ENCODE data around the gene LIPI.
"Not testable (repeated sequence)": the region's sequence is repeated elsewhere in the genome, so short reads cannot be mapped to it uniquely, and the experiment has no call there.

The LIPI gene

DNA sequence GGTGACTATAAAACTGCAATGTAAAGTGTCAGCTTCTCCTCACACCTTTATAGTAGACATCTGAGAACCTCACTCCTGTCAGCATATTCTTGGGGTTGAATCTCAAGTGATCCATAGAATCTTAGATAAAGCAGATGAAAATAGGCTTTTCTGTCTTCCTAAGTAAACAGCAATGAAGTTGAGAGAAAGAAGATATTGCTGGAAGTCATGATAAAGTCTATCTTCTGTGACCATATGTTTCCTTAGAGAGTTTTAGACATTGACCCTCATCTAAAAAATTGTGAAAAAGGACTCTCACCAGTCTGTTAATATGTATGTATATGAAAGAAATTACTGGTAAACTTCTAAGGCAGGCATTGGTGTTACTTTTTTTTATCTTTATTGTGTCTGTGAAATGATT, 66.8 kb downstream of the LIPI start:
- no peak overlapping the region for H3K9ac ChIP-seq (ENCODE audit: insufficient read length)
- no peak overlapping the region for H3K27ac ChIP-seq
- H3K9me3 ChIP-seq (ENCODE audit: low read depth, low read length), result no peaks in the 10 kb centered on the region
- H3K36me3 ChIP-seq (ENCODE audit: insufficient read depth, low read length), result no peaks in the 10 kb centered on the region
- DNase-seq (ENCODE audit: low read depth, low spot score), result no peak
- TF ChIP-seq POLR2AphosphoS5 (IDR thresholded peaks at IDR 0.05; ENCODE audit: borderline replicate concordance, low read depth, low read length), result no peak
- TF ChIP-seq FOXP2 (optimal IDR thresholded peaks at IDR 0.05; ENCODE audit: control extremely low read depth, extremely low read length, insufficient read depth), result no peak
- TF ChIP-seq EZH2 (IDR thresholded peaks at IDR 0.05), result no peak
- H3K4me3 ChIP-seq, result no peak overlapping the region

DNA sequence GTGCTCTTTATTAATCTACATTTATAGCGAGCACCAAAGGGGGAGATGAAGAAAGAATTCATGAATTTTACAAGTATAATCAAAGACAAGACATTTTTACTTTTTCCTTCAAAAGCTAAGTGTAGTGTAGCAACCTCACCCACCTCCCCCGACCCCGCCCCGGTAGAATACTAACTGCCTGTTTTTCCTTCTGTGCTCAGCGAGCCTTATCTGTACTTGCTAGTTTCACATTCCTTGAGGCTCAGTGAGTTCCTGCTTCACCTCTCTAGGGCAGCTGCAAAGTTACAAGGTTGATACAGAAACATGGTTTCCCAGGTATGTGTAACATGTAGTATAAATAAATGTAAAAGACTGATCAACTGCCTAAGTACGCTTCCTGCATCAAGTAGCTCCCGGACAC, 86.5 kb downstream of the LIPI start:
- TF ChIP-seq POLR2AphosphoS5 (IDR thresholded peaks at IDR 0.05; ENCODE audit: borderline replicate concordance, low read depth, low read length) (no peak), EZH2 (IDR thresholded peaks at IDR 0.05) (no peak), FOXP2 (optimal IDR thresholded peaks at IDR 0.05; ENCODE audit: control extremely low read depth, extremely low read length, insufficient read depth) (no peak)

DNA sequence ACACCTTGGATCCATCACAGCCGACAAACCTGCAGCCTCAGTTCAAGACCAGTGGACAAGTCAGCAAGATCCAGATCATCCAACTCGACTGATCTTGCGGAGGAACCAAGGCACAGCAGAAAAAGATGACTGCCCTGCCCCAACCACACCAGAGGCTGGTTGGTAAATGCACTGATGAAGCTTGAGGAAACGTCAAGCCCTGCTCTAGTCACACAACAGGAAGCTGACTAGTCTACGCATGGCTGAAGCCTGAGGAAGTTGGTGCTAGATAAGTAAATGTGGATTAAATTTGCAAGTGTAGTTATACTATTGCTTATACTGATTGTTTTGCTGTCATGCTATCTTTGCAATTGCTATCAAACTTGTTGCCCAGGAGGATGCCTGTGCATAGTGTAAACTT, 89.0 kb downstream of the LIPI start:
- H3K36me3 ChIP-seq (ENCODE audit: insufficient read depth, low read length), result peaks cover 15% of the 10 kb centered on the region
- DNase-seq (ENCODE audit: low read depth, low spot score), result no peak
- TF ChIP-seq FOXP2 (optimal IDR thresholded peaks at IDR 0.05; ENCODE audit: control extremely low read depth, extremely low read length, insufficient read depth), result no peak
- no peak for TF ChIP-seq POLR2AphosphoS5 (IDR thresholded peaks at IDR 0.05; ENCODE audit: borderline replicate concordance, low read depth, low read length)
- no peak overlapping the region for H3K27ac ChIP-seq
- no peak overlapping the region for H3K4me3 ChIP-seq
- no peak overlapping the region for H3K9ac ChIP-seq (ENCODE audit: insufficient read length)
- H3K9me3 ChIP-seq (ENCODE audit: low read depth, low read length), result no peaks in the 10 kb centered on the region

More for the DNA sequence above, 86.5 kb downstream of the LIPI start:
- no peak overlapping the region for H3K4me3 ChIP-seq
- H3K27ac ChIP-seq, result no peak overlapping the region
- DNase-seq (ENCODE audit: low read depth, low spot score), result no peak
- H3K9me3 ChIP-seq (ENCODE audit: low read depth, low read length), result no peaks in the 10 kb centered on the region
- no peak overlapping the region for H3K9ac ChIP-seq (ENCODE audit: insufficient read length)
- peaks cover 15% of the 10 kb centered on the region for H3K36me3 ChIP-seq (ENCODE audit: insufficient read depth, low read length)

DNA sequence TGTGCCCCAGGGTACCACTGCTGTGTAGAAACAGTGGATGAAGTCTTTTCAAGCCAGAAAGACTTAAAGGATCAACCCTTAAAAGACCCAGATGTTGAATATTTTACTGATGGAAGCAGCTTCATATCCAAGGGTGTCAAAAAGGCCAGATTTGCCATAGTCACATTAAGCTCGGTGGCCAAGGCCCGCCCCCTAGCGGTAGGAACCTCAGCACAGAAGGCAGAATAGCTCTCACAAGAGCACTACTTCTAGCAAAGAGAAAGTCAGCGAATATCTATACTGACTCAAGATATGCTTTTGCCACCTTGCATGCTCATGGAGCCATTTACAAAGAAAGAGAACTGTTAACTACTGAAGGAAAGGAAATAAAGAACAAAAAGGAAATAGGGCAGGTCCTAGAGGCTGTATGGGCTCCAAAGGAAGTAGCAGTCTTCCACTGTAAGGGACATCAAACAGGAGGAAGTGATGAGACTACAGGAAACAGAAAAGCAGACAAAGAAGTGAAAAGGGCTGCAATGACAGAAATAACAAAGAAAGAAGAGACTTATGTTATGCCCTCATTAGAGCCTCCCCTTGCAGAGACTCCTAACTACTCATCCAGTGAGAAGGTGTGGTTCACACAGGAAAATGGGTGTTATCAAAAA, 90.5 kb downstream of the LIPI start:
- peak; percentile 6 for DNase-seq (ENCODE audit: low read depth, low spot score)
- TF ChIP-seq FOXP2 (optimal IDR thresholded peaks at IDR 0.05; ENCODE audit: control extremely low read depth, extremely low read length, insufficient read depth), result no peak
- no peak for TF ChIP-seq EZH2 (IDR thresholded peaks at IDR 0.05)
- no peak overlapping the region for H3K27ac ChIP-seq

DNA sequence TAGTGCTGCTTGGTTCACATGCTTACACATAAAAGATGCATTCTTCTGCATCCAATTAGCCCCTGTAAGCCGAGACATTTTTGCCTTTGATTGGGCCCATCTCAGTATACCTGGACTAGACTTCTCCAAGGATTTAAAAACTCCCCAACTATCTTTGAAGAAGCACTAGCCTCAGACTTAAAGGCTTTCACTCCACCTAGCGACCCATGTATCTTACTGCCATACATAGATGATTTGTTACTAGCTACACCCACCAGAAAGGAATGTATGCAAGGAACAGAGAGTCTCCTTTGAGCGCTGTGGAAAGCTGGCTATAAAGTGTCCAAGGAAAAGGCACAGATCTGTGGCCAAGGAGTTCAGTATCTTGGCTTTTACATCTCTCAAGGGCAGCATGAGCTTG, 91.7 kb downstream of the LIPI start:
- DNase-seq (ENCODE audit: low read depth, low spot score), result no peak
- no peaks in the 10 kb centered on the region for H3K9me3 ChIP-seq (ENCODE audit: low read depth, low read length)
- no peak for TF ChIP-seq FOXP2 (optimal IDR thresholded peaks at IDR 0.05; ENCODE audit: control extremely low read depth, extremely low read length, insufficient read depth)
- no peak for TF ChIP-seq EZH2 (IDR thresholded peaks at IDR 0.05)
- no peak for TF ChIP-seq POLR2AphosphoS5 (IDR thresholded peaks at IDR 0.05; ENCODE audit: borderline replicate concordance, low read depth, low read length)
- peaks cover 16% of the 10 kb centered on the region for H3K36me3 ChIP-seq (ENCODE audit: insufficient read depth, low read length)
- H3K4me3 ChIP-seq, result no peak overlapping the region
- no peak overlapping the region for H3K27ac ChIP-seq
- no peak overlapping the region for H3K9ac ChIP-seq (ENCODE audit: insufficient read length)

More for the DNA sequence above, 90.5 kb downstream of the LIPI start:
- Histone ChIP-seq H3K4me3 (no peak overlapping the region), H3K9ac (ENCODE audit: insufficient read length) (no peak overlapping the region), H3K9me3 (ENCODE audit: low read depth, low read length) (no peaks in the 10 kb centered on the region), H3K36me3 (ENCODE audit: insufficient read depth, low read length) (peaks cover 19% of the 10 kb centered on the region)

DNA sequence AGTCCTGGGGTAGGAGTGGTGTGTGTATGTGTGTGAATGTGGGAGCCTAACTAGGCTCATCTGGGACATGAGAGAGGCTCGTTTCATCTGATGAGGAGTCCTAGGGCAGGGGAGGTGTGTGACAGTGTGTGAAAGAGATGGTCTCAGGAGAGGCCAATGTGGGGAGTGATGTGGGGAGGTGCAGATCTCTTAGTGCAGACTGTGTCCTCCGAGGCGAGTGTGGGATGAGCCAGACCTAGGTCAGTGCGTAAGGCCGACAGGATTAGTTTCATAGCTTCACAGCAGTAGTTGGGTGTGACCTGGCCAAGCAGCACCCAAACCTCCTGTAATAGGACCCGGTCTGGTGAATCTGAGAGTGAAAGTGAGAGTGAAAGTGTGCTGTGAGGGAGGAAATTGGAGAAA, 94.7 kb downstream of the LIPI start:
- Histone ChIP-seq H3K27ac (no peak overlapping the region), H3K9me3 (ENCODE audit: low read depth, low read length) (no peaks in the 10 kb centered on the region), H3K9ac (ENCODE audit: insufficient read length) (no peak overlapping the region), H3K4me3 (no peak overlapping the region), H3K36me3 (ENCODE audit: insufficient read depth, low read length) (peaks cover 10% of the 10 kb centered on the region; the same call in 1 of the 2 replicates)
- no peak for DNase-seq (ENCODE audit: low read depth, low spot score)
- TF ChIP-seq FOXP2 (optimal IDR thresholded peaks at IDR 0.05; ENCODE audit: control extremely low read depth, extremely low read length, insufficient read depth), result no peak
- TF ChIP-seq EZH2 (IDR thresholded peaks at IDR 0.05), result no peak
- no peak for TF ChIP-seq POLR2AphosphoS5 (IDR thresholded peaks at IDR 0.05; ENCODE audit: borderline replicate concordance, low read depth, low read length)

DNA sequence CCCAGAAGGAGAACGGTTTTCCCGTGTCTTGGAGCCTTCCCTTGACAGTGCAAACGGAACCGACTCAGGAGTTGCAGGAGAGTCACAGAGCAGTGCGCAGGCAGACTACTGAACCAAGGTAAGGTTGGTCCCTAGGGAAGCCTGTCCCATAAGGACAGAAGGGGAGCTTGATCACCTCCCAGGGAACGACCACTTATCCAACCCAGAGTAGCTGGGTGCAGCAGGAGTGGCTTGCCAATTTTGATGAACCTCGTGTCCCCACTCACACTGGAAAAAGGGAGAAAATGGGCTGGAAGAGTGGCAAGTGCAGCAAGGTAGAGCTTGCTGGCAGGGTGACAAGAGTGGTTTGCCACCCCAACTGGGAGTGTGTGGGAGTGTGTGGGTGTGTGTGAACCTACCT, 95.1 kb downstream of the LIPI start:
- Histone ChIP-seq H3K4me3 (no peak overlapping the region), H3K9ac (ENCODE audit: insufficient read length) (no peak overlapping the region), H3K27ac (no peak overlapping the region), H3K9me3 (ENCODE audit: low read depth, low read length) (no peaks in the 10 kb centered on the region), H3K36me3 (ENCODE audit: insufficient read depth, low read length) (peaks cover 12% of the 10 kb centered on the region; the same call in 1 of the 2 replicates)
- no peak for DNase-seq (ENCODE audit: low read depth, low spot score)
- TF ChIP-seq FOXP2 (optimal IDR thresholded peaks at IDR 0.05; ENCODE audit: control extremely low read depth, extremely low read length, insufficient read depth) (no peak), POLR2AphosphoS5 (IDR thresholded peaks at IDR 0.05; ENCODE audit: borderline replicate concordance, low read depth, low read length) (no peak), EZH2 (IDR thresholded peaks at IDR 0.05) (no peak)

DNA sequence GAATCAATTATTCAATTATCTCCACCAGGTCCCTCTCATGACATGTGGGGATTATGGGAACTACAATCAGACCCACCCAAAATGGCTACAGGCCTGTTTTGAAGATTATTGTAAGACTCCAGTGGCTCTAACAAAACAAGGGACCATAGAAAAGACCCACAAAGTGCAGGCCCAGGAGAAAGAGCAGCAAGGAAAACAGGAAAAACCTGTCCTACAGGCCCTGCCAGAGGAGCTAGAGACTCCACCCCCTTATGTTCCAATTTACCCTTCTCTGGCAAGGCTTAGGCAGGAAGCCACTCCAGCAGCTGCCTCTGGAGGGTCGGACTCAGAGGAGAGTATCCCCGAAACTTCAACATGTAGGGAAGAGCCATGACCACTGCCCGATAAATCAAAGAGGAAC, 96.5 kb downstream of the LIPI start:
- no peak overlapping the region for H3K9ac ChIP-seq (ENCODE audit: insufficient read length)
- H3K27ac ChIP-seq, result no peak overlapping the region
- TF ChIP-seq POLR2AphosphoS5 (IDR thresholded peaks at IDR 0.05; ENCODE audit: borderline replicate concordance, low read depth, low read length) (no peak), FOXP2 (optimal IDR thresholded peaks at IDR 0.05; ENCODE audit: control extremely low read depth, extremely low read length, insufficient read depth) (no peak), EZH2 (IDR thresholded peaks at IDR 0.05) (no peak)
- H3K36me3 ChIP-seq (ENCODE audit: insufficient read depth, low read length), result peaks cover 12% of the 10 kb centered on the region; the same call in 1 of the 2 replicates
- no peak for DNase-seq (ENCODE audit: low read depth, low spot score)
- H3K4me3 ChIP-seq, result no peak overlapping the region
- no peaks in the 10 kb centered on the region for H3K9me3 ChIP-seq (ENCODE audit: low read depth, low read length)

DNA sequence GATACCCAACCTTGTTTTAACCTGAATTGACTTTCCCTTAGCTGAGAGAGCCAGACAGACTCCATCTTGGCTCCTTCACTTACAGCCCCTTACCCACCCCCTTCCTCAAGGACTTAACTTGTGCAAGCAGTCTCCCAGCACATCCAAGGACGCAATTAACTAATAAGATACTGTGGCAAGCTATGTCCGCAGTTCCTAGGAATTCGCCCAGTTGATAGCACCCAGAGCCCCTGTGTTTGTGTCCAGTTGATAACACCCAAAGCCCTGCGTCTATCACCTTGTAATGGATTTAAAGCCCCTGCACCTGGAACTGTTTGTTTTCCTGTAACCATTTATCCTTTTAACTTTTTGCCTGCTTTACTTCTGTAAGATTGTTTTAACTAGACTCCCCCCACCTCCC, 106.2 kb downstream of the LIPI start:
- H3K4me3 ChIP-seq; H3K27ac ChIP-seq; H3K9me3 ChIP-seq (ENCODE audit: low read depth, low read length); H3K36me3 ChIP-seq (ENCODE audit: insufficient read depth, low read length); H3K9ac ChIP-seq (ENCODE audit: insufficient read length); DNase-seq (ENCODE audit: low read depth, low spot score): not testable (repeated sequence)
